Activated CD4-positive, alpha-beta T cell treated with anti-CD3 and anti-CD28 coated beads, Interleukin-2, amount 10 ng/mL, durations not matched to agents 24 days and 14 days (primary cell): ENCODE measurements around the gene NRP1. TPM values are rescaled to one million over a fixed set of nuclear protein-coding genes. Genes with fewer than 3 reads are reported as not detected.

Experiments
- DNase-seq: peaks from one replicate; pipeline ENCODE4 v3.0.0; 2022
- H3K27ac Mint-ChIP-seq: one replicate; pipeline ENCODE4 v1.8.0; 2022; ENCODE audit warnings: mild to moderate bottlenecking, mixed read lengths
- H3K27me3 Mint-ChIP-seq: one replicate; pipeline ENCODE4 v1.8.0; 2022; ENCODE audit warnings: mixed read lengths
- H3K36me3 Mint-ChIP-seq: one replicate; pipeline ENCODE4 v1.8.0; 2022; ENCODE audit warnings: low read depth, mild to moderate bottlenecking, mixed read lengths
- H3K4me1 Mint-ChIP-seq: one replicate; pipeline ENCODE4 v1.8.0; 2021; ENCODE audit warnings: mixed read lengths
- H3K4me3 Mint-ChIP-seq: one replicate; pipeline ENCODE4 v1.8.0; 2022; ENCODE audit warnings: mild to moderate bottlenecking, moderate library complexity, mixed read lengths
- H3K9me3 Mint-ChIP-seq: one replicate; pipeline ENCODE4 v1.8.0; 2021; ENCODE audit warnings: mixed read lengths
- intact Hi-C: fragments of 100-400 bp; cut with micrococcal nuclease; formaldehyde crosslinking; loops from one replicate; pipeline ENCODE4 v1.15.1; 2023
- total RNA-seq: library from RNA; stranded (reverse); gene quantifications from 2 replicates; pipeline ENCODE4 v1.2.3, GENCODE V29; 2022

NRP1 gene
- total RNA-seq, 1 donor from 2014 or later: 5.0 TPM

DNA sequence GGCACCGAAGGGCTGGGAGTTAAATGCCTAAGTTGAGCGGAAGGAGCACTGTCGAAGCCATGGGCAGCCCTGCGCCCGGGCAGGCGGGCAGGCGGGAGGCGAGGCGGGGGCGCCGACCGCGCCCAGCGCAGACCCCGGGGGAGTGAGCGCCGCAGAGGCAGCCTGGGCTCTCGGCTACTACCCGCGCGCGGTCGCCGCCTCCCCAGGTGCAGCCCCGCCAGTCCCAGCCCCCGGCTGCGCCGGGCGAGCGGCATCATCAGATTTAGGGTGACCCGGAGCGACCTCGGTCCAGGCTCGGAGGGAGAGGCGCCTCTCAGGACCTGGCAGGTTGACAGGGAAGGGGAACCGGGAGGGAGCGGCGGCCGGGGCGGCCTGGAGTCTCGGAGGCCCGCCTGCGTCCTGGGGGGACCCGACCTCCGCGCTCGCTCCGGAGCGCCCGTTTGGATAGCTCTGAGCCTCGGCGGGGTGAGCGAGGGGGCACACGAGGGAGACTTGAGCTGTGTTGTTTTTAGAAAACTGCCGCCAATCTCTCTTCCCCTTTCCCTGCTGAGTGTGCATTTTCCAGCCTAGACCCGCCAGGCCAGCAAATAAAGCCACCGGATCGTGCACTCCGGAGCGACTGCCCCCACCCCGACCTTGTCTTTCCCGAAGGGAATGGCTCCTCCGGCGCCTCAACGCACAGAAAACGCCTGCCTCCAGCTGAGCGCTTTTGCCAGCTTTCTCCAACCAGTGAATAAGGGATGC lies 2.3 kb upstream of the NRP1 start:
- peaks cover 56% of the 10 kb centered on the region for H3K27me3 Mint-ChIP-seq
- H3K4me3 Mint-ChIP-seq: peak overlapping the region; percentile 55
- H3K36me3 Mint-ChIP-seq: no peaks in the 10 kb centered on the region
- H3K27ac Mint-ChIP-seq: no peak overlapping the region
- H3K9me3 Mint-ChIP-seq: no peaks in the 10 kb centered on the region
- intact Hi-C loops: loop anchor here (10.0 kb wide), 2 partner anchors 148 to 542 kb away; no protein-coding TSS in a partner anchor
- DNase-seq: no peak
- H3K4me1 Mint-ChIP-seq: peaks cover 22% of the 10 kb centered on the region

DNA sequence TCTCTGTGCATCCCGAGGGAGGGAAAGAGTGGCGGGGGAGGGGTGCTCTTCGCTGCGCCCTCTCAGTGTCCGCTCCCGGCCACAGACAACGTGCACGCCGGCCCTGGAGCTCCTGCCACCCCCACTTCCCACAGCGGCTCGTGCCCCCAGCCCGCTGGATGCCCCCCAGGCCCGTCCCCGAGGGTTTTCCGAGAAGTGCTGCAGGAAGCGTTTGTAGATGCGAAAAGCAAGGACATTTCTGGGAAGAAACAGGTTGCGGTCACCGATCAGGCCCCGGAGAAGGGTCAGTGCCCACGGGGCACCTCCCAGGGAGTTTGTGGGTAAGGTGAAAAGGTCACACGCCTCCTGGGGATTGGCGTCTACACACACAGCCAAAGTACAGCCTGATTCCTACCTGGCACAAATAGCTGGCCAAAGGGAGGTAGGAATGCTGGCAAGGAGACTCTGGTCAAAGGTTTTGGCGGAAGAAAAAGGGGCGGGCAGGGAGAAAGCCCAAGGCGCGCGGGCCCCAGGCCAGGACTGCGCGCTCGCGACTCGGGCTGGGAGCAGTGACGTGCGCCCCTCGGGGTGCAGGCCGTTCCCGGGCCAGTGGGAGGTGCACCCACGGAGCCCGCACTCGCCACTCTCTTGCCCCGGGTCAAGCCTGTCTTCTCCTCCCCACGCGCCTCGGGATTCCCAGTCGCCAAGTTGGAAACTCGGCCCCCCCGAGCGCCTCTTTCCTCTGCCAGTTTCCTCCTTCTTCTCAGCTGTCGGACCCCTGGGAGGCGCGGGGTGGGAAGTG lies 1.5 kb upstream of the NRP1 start:
- Mint-ChIP-seq H3K4me3 (peak overlapping the region; percentile 55), H3K36me3 (no peaks in the 10 kb centered on the region), H3K4me1 (peaks cover 22% of the 10 kb centered on the region), H3K27me3 (peaks cover 62% of the 10 kb centered on the region), H3K27ac (no peak overlapping the region), H3K9me3 (no peaks in the 10 kb centered on the region)
- intact Hi-C loops: loop anchor here (10.0 kb wide), 2 partner anchors 149 to 541 kb away; no protein-coding TSS in a partner anchor
- peak; percentile 55 for DNase-seq

DNA sequence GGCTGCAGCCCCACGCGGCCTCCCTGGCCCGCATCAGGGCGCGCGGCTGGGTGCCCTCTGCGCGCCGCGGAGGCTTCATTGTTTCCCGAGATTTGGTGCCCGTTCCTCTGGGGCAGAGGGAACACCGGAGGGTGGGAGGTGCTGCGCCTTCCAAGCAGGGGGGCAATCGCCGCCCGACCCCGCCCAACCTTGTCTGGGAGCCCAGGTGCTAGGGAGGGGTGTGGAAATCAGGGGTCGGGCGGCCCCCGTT lies 1.0 kb upstream of the NRP1 start:
- no peak for DNase-seq
- no peak overlapping the region for H3K4me3 Mint-ChIP-seq
- intact Hi-C loops: loop anchor here (10.0 kb wide), 2 partner anchors 149 to 541 kb away; no protein-coding TSS in a partner anchor
- H3K4me1 Mint-ChIP-seq: peaks cover 22% of the 10 kb centered on the region
- H3K27me3 Mint-ChIP-seq: peaks cover 65% of the 10 kb centered on the region
- no peaks in the 10 kb centered on the region for H3K36me3 Mint-ChIP-seq
- H3K9me3 Mint-ChIP-seq: no peaks in the 10 kb centered on the region
- no peak overlapping the region for H3K27ac Mint-ChIP-seq

DNA sequence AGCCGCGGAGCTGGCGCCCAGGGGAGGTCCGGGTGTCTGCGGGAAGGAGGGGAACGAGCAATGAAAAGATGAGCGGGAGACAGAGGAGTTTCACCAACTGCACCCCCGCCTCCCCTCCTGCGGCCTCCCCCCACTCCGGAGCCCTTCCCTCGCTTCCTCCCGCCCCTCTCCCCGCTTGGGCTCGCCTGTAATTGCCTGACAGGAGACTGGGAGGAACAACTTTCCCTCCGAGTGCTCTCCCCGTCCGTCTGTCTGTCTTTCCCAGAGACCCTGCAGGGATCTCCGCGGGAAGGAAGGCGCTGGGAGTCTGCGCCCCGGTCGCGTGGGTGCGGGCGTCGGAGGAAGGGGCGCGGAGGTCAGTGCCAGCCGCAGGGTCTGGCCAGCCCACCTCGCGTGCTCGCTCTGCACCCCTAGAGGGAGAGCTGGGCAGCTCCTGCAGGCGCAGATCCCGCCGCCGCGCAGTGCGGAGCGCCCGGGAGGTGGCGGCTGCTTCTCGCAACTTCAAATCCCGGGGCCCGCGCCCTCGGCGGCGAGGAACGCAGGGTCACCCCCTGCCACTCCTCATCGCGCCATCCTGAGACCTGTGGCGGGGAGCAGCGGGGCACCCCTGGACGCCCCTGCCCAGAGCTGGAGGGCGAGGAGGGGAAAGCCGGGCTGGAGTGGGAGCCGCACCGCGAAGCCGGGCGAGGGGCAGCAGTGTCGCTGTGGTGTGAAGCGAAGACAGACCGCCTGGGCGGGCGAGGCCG lies 511 bp upstream of the NRP1 start:
- Mint-ChIP-seq H3K36me3 (no peaks in the 10 kb centered on the region), H3K27ac (peak overlapping the region; percentile 39), H3K27me3 (peaks cover 69% of the 10 kb centered on the region), H3K4me1 (peaks cover 22% of the 10 kb centered on the region), H3K9me3 (no peaks in the 10 kb centered on the region), H3K4me3 (peak overlapping the region; percentile 82)
- intact Hi-C loops: loop anchor here (5.0 to 10.0 kb wide), 4 partner anchors 82 to 787 kb away; no protein-coding TSS in a partner anchor
- DNase-seq: peak; percentile 71

DNA sequence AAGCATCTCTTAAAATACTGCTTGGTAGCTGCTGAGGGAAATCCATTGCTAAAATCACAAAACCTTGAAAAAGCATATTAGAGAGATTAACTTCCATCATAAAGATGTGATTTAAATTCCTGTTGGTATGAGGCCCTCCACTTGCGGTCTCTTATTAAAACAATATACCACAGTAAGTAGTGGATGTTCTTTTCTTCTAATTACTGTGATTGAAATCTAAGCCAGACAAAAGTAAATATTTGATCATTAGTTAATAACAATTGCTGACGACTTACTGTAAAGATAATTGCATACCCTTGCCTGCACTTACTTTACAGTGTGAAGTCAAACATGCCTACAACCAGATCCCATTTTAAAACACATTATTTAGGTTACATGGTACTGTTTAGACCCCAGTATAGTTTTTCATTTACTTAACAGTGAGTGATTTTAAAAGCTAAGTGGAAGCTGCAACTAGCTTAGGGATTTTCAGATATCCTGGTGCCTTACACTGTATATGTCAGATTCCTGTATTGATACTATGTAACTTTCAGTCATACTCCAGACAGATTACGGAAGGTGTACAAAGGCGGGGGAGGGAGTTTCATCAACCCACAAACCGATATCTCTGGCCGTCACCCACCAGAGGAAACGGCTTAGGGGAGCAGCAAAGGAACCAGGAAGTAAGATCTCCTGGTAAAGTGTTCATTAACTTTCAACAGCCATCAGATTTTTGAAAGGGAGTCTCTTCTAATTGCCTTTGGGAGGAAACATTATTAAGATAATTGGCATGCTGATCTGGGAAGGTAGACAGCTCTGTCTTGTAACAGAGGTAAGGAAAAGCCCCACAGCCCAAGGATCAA lies 986 bp downstream of the NRP1 start:
- no peaks in the 10 kb centered on the region for H3K36me3 Mint-ChIP-seq
- H3K27me3 Mint-ChIP-seq: peaks cover 63% of the 10 kb centered on the region
- peak overlapping the region; percentile 23 for H3K27ac Mint-ChIP-seq
- peak; percentile 77 for DNase-seq
- no peaks in the 10 kb centered on the region for H3K9me3 Mint-ChIP-seq
- intact Hi-C loops: loop anchor here (5.0 to 10.0 kb wide), 4 partner anchors 84 to 789 kb away; no protein-coding TSS in a partner anchor
- peaks cover 22% of the 10 kb centered on the region for H3K4me1 Mint-ChIP-seq
- peak overlapping the region; percentile 82 for H3K4me3 Mint-ChIP-seq

DNA sequence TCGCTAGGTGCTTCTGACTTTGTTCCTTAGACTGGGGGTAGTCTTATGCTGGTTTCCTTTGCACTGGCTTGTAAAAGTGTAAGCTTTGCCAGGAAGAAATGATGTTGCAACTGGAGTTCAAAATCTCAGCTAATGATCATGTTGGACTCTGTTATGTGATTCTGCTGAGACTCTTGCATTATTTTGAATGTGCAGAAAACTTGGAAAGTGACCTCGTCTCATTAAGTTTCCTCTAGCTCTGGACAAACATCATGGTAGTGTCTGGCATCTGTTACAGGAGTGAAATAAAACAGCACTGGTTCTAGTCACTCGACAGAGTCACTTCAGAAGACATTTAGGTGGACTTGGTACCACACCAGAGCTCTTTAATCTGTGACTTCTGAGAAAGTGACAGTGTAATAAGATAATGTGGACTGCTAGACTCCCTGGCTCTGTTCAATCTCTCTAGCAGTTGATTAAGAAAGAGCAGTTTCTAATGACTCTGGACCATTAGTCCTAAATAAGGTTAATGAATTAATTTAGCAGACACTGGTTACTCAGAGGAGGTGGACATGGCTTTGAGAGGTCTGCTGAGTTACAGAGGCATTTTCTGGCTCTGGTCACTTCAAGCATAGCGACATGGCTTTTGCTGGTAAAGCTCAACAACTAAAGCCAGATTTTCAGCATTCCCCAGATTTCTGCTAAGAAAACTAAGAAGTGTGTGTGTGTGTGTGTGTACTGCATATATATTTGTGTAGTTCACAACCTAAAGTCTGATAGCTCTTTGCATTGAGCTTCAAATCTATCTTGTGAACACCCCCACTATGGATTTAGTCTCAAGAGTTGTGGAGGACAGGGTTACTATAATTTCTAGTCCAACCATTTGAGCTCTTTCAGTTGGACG lies 2.0 kb downstream of the NRP1 start:
- H3K9me3 Mint-ChIP-seq: no peaks in the 10 kb centered on the region
- no peaks in the 10 kb centered on the region for H3K36me3 Mint-ChIP-seq
- H3K4me1 Mint-ChIP-seq: peaks cover 22% of the 10 kb centered on the region
- no peak overlapping the region for H3K27ac Mint-ChIP-seq
- DNase-seq: no peak
- peaks cover 65% of the 10 kb centered on the region for H3K27me3 Mint-ChIP-seq
- intact Hi-C loops: loop anchor here (5.0 to 10.0 kb wide), 4 partner anchors 85 to 790 kb away; no protein-coding TSS in a partner anchor
- H3K4me3 Mint-ChIP-seq: peak overlapping the region; percentile 82

DNA sequence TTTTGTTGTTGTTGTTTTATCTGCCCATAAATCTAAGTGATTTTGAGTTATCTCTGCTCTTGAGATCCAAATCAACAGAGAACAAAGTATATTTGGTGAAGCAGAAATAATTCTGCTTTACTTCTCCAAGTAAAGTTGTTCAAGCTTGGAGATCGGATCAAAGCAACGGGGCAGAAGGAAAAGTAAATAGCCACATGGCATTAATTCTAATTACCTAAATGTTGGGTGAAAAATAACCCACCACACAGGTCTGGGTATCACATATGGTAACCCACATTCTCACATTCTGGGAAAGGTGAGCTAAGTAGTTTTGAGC lies 3.1 kb downstream of the NRP1 start:
- no peaks in the 10 kb centered on the region for H3K36me3 Mint-ChIP-seq
- no peaks in the 10 kb centered on the region for H3K9me3 Mint-ChIP-seq
- H3K27ac Mint-ChIP-seq: no peak overlapping the region
- peak overlapping the region; percentile 9 for H3K4me3 Mint-ChIP-seq
- peaks cover 20% of the 10 kb centered on the region for H3K4me1 Mint-ChIP-seq
- no peak for DNase-seq
- intact Hi-C loops: loop anchor here (5.0 to 10.0 kb wide), 4 partner anchors 86 to 791 kb away; no protein-coding TSS in a partner anchor
- H3K27me3 Mint-ChIP-seq: peaks cover 64% of the 10 kb centered on the region

DNA sequence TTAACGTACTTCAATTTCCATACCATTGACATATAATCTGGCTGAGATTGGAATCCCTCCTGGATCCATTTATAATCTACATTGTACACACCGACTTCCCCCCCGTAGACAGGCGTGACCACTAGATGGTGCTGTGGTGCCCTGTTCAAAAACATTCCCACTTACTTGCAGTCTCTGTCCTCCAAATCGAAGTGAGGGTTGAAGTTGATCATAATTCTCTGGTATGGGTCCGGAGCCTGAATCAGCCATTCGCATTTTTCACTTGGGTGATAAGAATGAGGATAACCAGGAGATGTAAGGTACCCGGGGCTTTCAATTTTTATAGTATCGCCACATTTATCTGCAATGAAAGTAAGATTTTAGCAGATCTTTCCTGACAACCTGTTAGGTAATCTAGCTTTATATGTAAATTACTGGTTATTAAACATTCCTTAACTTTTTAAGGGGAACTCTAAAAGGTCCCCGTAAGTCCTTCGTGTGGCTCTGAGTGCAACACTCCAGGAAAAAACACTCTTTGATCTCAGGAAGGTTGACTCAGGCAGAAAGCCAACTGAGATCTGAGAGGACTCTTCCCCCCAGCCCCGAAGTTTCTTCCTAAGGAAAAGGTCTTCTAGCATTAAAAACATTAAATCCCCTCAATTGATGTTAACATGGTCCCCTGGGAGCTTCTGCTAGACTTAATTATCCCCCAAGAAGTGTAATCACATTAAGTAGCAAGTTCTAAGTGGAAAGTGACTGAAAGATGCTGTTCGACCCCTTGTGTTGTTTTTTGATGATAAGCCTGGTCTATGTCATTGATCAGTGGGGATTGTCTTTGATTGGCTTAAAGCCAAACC lies 3.7 kb downstream of the NRP1 start:
- DNase-seq: peak; percentile 91
- no peaks in the 10 kb centered on the region for H3K36me3 Mint-ChIP-seq
- H3K27me3 Mint-ChIP-seq: peaks cover 64% of the 10 kb centered on the region
- intact Hi-C loops: loop anchor here (1.0 to 10.0 kb wide), 6 partner anchors 87 to 1308 kb away; no protein-coding TSS in a partner anchor
- H3K4me1 Mint-ChIP-seq: peaks cover 17% of the 10 kb centered on the region
- peak overlapping the region; percentile 9 for H3K4me3 Mint-ChIP-seq
- H3K27ac Mint-ChIP-seq: no peak overlapping the region
- H3K9me3 Mint-ChIP-seq: no peaks in the 10 kb centered on the region

DNA sequence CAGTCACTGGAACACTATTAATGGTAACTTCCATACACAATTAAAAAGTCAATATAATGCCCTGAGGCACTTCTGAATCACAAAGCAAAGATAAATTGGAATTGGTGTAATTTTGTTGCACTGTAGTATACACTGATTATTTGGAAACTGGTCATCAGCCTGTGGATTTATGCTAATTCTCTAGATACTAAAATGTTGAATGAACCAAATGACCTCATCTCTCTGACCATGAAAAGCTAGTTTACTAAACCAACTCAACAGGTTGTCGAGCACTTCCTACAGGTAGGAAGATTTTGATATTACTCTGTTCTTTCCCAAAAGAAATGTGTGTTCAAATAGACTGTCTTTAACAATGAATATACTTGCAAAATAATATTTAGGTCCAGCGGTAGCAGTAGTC lies 5.3 kb downstream of the NRP1 start:
- peaks cover 16% of the 10 kb centered on the region for H3K4me1 Mint-ChIP-seq
- no peak overlapping the region for H3K4me3 Mint-ChIP-seq
- no peak overlapping the region for H3K27ac Mint-ChIP-seq
- intact Hi-C loops: no loop called here
- H3K27me3 Mint-ChIP-seq: peaks cover 64% of the 10 kb centered on the region
- no peaks in the 10 kb centered on the region for H3K36me3 Mint-ChIP-seq
- DNase-seq: no peak
- no peaks in the 10 kb centered on the region for H3K9me3 Mint-ChIP-seq

DNA sequence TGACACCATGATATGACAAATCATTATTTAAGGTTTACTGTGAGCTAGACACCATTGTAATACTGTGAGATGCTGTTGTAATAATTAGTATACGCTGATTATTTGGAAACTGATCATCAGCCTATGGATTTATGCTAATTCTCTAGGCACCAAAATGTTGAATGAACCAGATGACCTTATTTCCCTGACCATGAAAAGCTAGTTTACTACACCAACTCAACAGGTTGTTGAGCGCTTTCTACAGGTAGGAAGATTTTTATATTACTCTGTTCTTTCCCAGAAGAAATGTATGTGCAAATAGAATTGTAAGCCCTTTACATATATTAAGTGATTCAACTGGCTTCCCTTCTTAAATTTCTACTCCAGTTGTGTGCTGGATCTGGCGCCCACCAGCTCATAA lies 6.2 kb downstream of the NRP1 start:
- DNase-seq: no peak
- H3K4me3 Mint-ChIP-seq: no peak overlapping the region
- peaks cover 58% of the 10 kb centered on the region for H3K27me3 Mint-ChIP-seq
- intact Hi-C loops: no loop called here
- H3K36me3 Mint-ChIP-seq: no peaks in the 10 kb centered on the region
- H3K4me1 Mint-ChIP-seq: peaks cover 9% of the 10 kb centered on the region
- no peak overlapping the region for H3K27ac Mint-ChIP-seq
- no peaks in the 10 kb centered on the region for H3K9me3 Mint-ChIP-seq

DNA sequence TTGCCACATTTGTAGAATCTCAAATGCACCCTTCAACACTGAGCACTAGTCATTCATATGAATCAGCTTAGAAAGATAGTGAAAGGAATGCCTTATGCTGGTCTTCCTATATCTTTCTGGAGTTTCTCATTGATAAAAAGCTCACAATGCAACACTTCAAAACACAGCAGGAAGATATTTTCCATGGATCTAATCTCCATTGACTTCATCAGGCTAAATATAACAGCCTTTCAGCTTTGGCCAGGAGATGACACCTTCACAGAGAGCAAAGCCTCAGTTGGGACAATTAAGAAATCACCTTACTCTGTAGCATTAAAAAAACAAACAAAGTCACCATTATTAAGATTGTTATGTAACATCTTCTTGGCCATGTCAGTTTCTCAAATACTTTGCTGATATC lies 6.7 kb downstream of the NRP1 start:
- DNase-seq: no peak
- H3K36me3 Mint-ChIP-seq: no peaks in the 10 kb centered on the region
- H3K4me1 Mint-ChIP-seq: peaks cover 9% of the 10 kb centered on the region
- no peak overlapping the region for H3K4me3 Mint-ChIP-seq
- H3K9me3 Mint-ChIP-seq: no peaks in the 10 kb centered on the region
- H3K27ac Mint-ChIP-seq: no peak overlapping the region
- peaks cover 53% of the 10 kb centered on the region for H3K27me3 Mint-ChIP-seq
- intact Hi-C loops: no loop called here

DNA sequence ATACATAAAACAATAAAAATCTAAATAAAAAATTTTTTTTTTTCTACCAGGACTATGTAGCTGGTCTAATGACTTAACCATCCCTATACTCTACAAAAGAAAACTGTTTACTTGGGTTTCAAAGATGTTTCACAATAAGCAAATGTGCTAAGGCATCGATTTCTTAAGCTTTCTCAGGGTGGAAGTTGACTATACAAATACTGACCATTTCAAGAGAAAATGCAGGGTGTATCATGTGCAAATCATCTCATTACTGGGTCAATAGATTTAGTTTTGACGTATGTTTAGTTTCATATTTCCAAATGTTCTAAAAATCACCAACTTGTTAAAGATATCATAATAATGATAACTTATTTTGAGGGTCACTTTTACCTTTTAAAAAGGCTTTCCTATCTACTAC lies 7.5 kb downstream of the NRP1 start:
- Mint-ChIP-seq H3K4me3 (no peak overlapping the region), H3K36me3 (no peaks in the 10 kb centered on the region), H3K9me3 (no peaks in the 10 kb centered on the region), H3K27ac (no peak overlapping the region), H3K27me3 (peaks cover 45% of the 10 kb centered on the region), H3K4me1 (peaks cover 5% of the 10 kb centered on the region)
- no peak for DNase-seq
- intact Hi-C loops: no loop called here
